GOT3 (cell line): ENCODE measurements around the gene PEX11A.

Experiments
- DNase-seq: peaks from one replicate; lab custom pipeline; 2025; ENCODE audit warnings: mixed read lengths; lab: John Stamatoyannopoulos, UW

Gene PEX11A

GRCh38 chr15:89675606-89676005, 14.9 kb downstream of the PEX11A start:
- DNase-seq = no peak

GRCh38 chr15:89674526-89674925, 16.0 kb downstream of the PEX11A start:
- DNase-seq = no peak

DNA sequence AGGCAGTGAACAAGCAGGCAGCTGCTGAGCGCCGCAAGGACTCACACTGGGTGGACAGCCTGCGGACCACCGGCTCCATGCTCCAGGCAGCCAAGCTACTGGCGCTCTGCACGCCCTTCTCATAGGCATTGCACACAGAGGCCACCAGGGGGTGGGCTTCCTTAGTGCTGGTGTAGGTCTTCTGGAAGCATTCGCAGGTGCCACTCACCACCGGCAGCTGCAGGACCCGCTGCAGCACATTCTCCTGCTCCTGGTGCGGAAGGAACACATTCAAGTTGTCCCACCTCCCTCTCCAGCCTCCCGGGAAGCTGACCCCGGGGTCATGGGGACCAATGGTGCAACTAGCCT, 17.4 kb downstream of the PEX11A start:
- DNase-seq = no peak

GRCh38 chr15:89672221-89673164, 18.1 kb downstream of the PEX11A start:
- DNase-seq = no peak

DNA sequence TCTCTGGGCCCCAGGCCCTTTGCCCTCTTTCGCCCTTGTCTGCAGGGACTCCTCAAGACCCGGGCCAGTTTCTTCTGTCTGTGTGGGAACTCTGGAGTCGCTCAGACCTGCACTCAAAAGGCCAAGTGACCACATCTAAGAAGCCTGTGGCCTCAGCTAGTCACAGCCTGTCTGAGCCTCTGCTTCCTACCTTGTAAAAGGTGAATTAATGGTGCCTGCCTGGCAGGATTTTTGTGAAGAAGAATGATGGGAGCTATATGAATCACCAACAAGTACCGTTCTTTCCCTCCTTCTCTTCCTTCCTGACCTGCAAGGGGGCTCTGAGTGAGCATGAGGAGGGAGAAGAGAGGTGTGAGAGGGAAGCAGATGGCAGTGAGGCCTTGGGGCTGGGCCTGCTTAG, 18.9 kb downstream of the PEX11A start:
- no peak for DNase-seq

GRCh38 chr15:89670971-89671560, 19.5 kb downstream of the PEX11A start:
- no peak for DNase-seq

GRCh38 chr15:89669941-89670340, 20.6 kb downstream of the PEX11A start:
- DNase-seq = no peak

DNA sequence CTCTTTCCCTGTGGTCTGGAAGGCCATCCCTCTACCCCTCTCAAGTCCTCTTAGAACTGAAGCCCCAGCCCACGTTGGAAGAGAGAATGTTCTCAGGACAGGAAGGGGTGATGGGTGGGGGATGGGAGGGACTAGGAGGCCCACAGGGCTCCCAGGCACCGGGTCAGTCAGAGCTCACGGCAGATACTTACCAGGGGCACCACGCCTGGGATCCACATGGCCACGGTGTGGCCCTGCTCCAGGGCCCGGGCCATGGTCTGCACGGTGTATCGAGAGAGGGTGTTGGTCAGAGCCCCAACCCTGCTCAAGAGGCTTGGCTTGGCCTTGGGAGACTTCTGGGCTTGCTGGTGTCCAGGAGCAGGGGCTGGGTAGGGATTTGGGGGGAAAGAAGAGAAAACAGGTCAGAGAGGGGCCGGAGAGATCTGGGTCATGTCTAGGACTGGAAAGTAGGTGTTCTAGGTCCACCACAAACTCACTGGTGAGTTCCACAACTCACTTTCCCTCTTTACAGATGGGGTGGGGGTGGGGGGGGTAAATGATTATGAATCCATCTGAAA, 21.2 kb downstream of the PEX11A start:
- no peak for DNase-seq

GRCh38 chr15:89668171-89668570, 22.4 kb downstream of the PEX11A start:
- DNase-seq = no peak

DNA sequence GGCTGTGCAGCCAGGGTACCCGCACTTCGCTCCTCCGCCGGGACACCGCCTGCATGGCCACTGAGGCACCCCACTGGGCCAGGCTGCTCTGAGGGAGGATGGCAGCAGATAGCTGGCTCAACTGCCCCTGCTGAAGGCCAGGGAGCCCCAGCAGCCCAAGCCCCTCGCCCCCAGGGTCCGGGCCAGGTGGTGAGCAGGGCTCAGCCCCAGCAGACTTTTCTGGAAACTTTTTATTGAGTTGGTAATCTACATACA, 22.9 kb downstream of the PEX11A start:
- DNase-seq = no peak

- no peak for DNase-seq
Observed at GRCh38 chr15:89666858-89667705, 23.5 kb downstream of the PEX11A start.

GRCh38 chr15:89666184-89666857, 24.2 kb downstream of the PEX11A start:
- no peak for DNase-seq

GRCh38 chr15:89665449-89666181, 24.9 kb downstream of the PEX11A start:
- no peak for DNase-seq

GRCh38 chr15:89664441-89665350, 25.9 kb downstream of the PEX11A start:
- no peak for DNase-seq

- DNase-seq = peak; percentile 46
Observed at GRCh38 chr15:89662893-89663626, 27.5 kb downstream of the PEX11A start.

- no peak for DNase-seq
Observed at GRCh38 chr15:89660556-89660955, 30.0 kb downstream of the PEX11A start.

DNA sequence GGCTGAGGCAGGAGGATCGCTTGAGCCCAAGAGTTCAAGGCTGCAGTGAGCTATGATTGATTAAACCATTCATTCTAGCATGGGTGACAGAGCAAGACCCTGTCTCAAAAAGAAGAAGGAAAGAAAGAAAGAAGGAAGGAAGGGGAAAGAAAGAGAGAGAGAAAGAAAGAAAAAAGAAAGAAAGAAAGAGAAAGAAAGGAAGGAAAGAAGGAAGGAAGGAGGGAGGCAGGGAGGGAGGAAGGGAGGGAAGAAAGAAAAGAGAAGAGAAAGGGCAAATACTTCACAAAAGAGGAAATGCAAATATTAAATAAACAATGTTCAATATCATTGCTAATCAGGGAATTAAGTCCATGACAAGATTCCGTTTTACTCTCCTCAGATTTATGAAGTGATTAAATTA, 31.3 kb downstream of the PEX11A start:
- no peak for DNase-seq

- DNase-seq = no peak
Observed at GRCh38 chr15:89657686-89658200, 32.8 kb downstream of the PEX11A start.

- DNase-seq = no peak
Observed at GRCh38 chr15:89656116-89656815, 34.3 kb downstream of the PEX11A start.
